Right atrium auricular region (tissue), 2 donors: ENCODE data around the gene DLGAP1. TPM values are rescaled to one million over a fixed set of nuclear protein-coding genes. Genes with fewer than 3 reads are reported as not detected.

Experiments
- DNase-seq: peaks from one replicate; pipeline ENCODE4 v3.0.0-alpha.2; 2019; ENCODE audit warnings: low spot score
- H3K27ac ChIP-seq, 2 donors: fragments of 200-600 bp; sonication (generic); 1 replicate in 1 of 2; 2 replicates in 1 of 2; pipeline ENCODE4 v1.5.1; 2016 to 2019
- H3K27me3 ChIP-seq, 2 donors: fragments of 200-600 bp; sonication (generic); one replicate each; pipeline versions ENCODE4 v1.5.1 to v1.6.0; 2017 to 2019
- H3K36me3 ChIP-seq: fragments of 200-600 bp; sonication (generic); one replicate; pipeline ENCODE4 v1.5.1; 2016
- H3K4me1 ChIP-seq, 2 donors: fragments of 200-600 bp; sonication (generic); one replicate each; pipeline versions ENCODE4 v1.5.1 to v1.6.0; 2017 to 2019
- H3K4me3 ChIP-seq, 2 donors: fragments of 200-600 bp; sonication (generic); 1 replicate in 1 of 2; 2 replicates in 1 of 2; pipeline ENCODE4 v1.5.1; 2017 to 2019; ENCODE audit warnings: mild to moderate bottlenecking in 1 of 2, moderate library complexity in 1 of 2
- H3K9me3 ChIP-seq, 2 donors: fragments of 200-600 bp; sonication (generic); one replicate each; pipeline ENCODE4 v1.5.1; 2019
- total RNA-seq, 2 donors: library from RNA; depleted of rRNA; stranded (reverse); fragments of >200 nt; gene quantifications; one replicate each; pipeline ENCODE4 v1.1.0, GENCODE V29; 2016
- TF ChIP-seq, protein P1 (sequence below), 2 donors: fragments of 200-600 bp; sonication (generic); IDR thresholded peaks; one replicate each; pipeline ENCODE4 v1.5.1; 2019; ENCODE audit warnings: antibody characterized with exemption in 2 of 2

DLGAP1 gene
- total RNA-seq, 2 donors from 2014 or later, result 0.56 to 1.1 TPM

DNA sequence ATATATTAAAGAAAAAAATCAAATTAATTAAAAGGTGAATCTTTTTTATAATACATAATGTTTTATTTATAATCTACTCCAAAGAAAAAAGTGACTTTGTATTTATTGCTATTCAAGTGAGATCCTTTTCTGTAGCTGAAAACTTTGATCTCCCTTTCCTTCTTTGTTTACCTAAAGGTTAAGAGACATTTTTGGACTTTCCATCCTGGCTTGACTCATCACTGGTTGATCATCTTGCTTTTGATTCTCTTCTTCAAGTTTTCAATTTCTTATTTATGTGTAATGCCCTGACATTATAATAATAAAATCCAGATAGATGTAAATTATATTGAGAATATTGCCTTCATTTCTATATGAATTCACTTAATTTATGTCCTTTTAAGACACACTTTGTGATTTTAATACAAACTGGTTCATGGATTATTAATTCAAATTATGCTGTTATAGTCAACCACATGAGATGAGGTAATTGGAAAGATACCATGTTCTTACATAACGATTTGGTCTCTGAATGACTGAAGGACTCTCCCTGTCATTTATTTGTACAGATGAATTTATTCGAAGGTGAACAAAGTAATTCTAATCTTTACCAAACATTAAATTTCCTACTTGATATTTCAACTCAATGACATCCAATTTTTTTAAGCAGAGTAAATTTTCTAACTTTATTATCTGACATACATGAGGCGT, 820.7 kb downstream of the DLGAP1 start:
- no peak for DNase-seq
- H3K27me3 ChIP-seq, result no peaks in the 10 kb centered on the region
- no peaks in the 10 kb centered on the region for H3K36me3 ChIP-seq
- no peaks in the 10 kb centered on the region for H3K4me1 ChIP-seq
- H3K9me3 ChIP-seq, result no peaks in the 10 kb centered on the region
- H3K27ac ChIP-seq, result no peak overlapping the region
- no peak overlapping the region for H3K4me3 ChIP-seq
- TF ChIP-seq, protein P1, sequence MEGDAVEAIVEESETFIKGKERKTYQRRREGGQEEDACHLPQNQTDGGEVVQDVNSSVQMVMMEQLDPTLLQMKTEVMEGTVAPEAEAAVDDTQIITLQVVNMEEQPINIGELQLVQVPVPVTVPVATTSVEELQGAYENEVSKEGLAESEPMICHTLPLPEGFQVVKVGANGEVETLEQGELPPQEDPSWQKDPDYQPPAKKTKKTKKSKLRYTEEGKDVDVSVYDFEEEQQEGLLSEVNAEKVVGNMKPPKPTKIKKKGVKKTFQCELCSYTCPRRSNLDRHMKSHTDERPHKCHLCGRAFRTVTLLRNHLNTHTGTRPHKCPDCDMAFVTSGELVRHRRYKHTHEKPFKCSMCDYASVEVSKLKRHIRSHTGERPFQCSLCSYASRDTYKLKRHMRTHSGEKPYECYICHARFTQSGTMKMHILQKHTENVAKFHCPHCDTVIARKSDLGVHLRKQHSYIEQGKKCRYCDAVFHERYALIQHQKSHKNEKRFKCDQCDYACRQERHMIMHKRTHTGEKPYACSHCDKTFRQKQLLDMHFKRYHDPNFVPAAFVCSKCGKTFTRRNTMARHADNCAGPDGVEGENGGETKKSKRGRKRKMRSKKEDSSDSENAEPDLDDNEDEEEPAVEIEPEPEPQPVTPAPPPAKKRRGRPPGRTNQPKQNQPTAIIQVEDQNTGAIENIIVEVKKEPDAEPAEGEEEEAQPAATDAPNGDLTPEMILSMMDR (IDR thresholded peaks at IDR 0.05), result no peak

DNA sequence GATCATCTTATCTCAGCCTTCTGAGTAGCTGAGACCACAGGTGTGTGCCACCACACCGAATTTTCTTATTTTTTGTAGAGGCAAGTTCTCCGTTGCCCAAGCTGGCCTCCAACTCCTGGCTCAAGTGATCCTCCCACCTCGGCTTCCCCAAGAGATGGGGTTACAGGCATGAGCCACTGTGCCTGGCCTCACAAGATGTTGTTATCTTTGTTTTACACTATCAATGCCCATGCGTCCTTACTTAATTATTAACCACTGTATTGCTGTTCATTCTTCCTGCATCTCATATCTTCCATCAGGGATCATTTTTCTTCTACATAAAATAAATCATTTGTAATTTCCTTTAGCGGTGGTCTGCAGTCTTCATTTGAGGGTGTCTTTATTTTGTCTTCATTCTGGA, 823.2 kb downstream of the DLGAP1 start:
- Histone ChIP-seq H3K4me3 (no peak overlapping the region), H3K27me3 (no peaks in the 10 kb centered on the region), H3K9me3 (no peaks in the 10 kb centered on the region), H3K36me3 (no peaks in the 10 kb centered on the region), H3K4me1 (no peaks in the 10 kb centered on the region), H3K27ac (no peak overlapping the region)
- no peak for DNase-seq
- TF ChIP-seq, protein P1 (IDR thresholded peaks at IDR 0.05), result no peak

DNA sequence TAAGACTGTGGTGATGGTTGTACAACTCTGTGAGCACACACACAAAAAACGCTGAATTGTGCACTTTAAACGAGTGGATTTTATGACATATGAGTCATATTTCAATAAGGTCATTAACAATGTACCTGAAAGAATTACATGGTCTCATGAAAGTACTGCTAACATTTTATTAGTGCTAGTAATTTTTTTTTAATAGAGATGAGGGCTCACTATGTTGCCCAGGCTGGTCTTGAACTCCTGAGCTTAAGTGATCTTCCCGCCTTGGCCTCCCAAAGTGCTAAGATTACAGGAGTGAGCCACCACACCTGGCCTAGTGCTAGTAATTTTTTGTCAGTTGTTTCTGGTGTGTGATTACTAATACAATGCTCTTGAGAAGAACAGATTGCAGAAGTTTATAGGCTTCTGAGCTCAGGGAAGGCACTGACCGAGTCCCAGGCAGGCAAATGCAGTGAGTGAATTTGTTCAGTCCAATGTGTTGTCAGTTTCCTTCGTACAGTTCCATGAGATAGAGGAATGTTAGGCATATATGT, 828.1 kb downstream of the DLGAP1 start:
- TF ChIP-seq, protein P1 (IDR thresholded peaks at IDR 0.05), result no peak
- Histone ChIP-seq H3K36me3 (no peaks in the 10 kb centered on the region), H3K4me3 (no peak overlapping the region), H3K27ac (no peak overlapping the region), H3K9me3 (no peaks in the 10 kb centered on the region), H3K4me1 (peaks cover 0 to 29% of the 10 kb centered on the region in 2 donors), H3K27me3 (no peaks in the 10 kb centered on the region)
- no peak for DNase-seq

- Histone ChIP-seq H3K9me3 (no peaks in the 10 kb centered on the region), H3K27me3 (no peaks in the 10 kb centered on the region), H3K36me3 (no peaks in the 10 kb centered on the region), H3K27ac (no peak overlapping the region), H3K4me1 (peaks cover 0 to 29% of the 10 kb centered on the region in 2 donors), H3K4me3 (no peak overlapping the region)
- TF ChIP-seq, protein P1 (IDR thresholded peaks at IDR 0.05), result no peak
- DNase-seq, result no peak
These were observed 829.4 kb downstream of the DLGAP1 start for GRCh38 chr18:3625742-3626091.

GRCh38 chr18:3624935-3625741, 830.0 kb downstream of the DLGAP1 start:
- TF ChIP-seq, protein P1 (IDR thresholded peaks at IDR 0.05), result no peak
- Histone ChIP-seq H3K4me3 (no peak overlapping the region), H3K27ac (peak overlapping the region; percentile 80 to 93), H3K4me1 (peaks cover 0 to 29% of the 10 kb centered on the region in 2 donors), H3K9me3 (no peaks in the 10 kb centered on the region), H3K27me3 (no peaks in the 10 kb centered on the region), H3K36me3 (no peaks in the 10 kb centered on the region)
- peak; percentile 74 for DNase-seq
